ENCODE measurements around the gene ANKRD62.

GRCh38 chr18:12056034-12056883 lies 37.4 kb upstream of the ANKRD62 start:
- no peak for TF ChIP-seq ZBTB8A (tag by site-specific recombination; IDR thresholded peaks at IDR 0.05)
- TF ChIP-seq ZNF274 (IDR thresholded peaks at IDR 0.05; ENCODE audit: low read length) = no peak
- TF ChIP-seq ZNF274 (tag by site-specific recombination; IDR thresholded peaks at IDR 0.05; ENCODE audit: borderline replicate concordance) = no peak

Measured in HEK293 (cell line).